ENCODE data around the gene ALG9.
"Not testable (repeated sequence)": the region's sequence is repeated elsewhere in the genome, so short reads cannot be mapped to it uniquely, and the experiment has no call there.

Gene ALG9

DNA sequence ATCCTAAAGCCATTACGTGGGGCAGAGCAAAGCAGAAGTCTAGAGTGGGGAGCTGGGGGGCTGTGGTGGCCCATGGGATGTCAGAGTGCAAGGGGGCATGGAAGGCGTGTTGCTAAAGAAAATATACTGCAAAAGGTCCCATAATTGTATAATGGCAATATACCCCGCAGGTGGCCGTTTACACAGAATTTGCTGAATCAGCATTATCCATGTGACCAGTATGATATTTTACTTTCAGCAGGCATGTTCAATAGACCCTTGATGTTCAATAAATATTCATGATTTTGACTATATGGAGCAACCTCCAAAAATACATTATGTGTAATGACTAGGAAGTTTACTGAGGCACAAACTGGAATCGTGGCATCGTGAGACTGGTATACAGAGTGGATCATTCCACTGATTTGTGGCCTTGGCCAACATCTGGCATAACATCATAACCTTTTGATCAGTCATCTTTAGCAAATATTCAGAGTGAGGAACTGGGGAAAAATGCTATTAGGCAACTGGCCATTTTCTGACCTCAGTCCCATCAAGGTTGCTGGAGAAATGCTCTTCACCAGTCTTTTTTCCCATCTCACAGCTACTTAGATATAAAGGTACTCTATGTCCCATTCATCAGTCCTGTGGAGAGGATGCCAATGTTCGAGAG lies 75.9 kb downstream of the ALG9 start:
- no peak for DNase-seq (ENCODE audit: low read depth in 3 of 3)

DNA sequence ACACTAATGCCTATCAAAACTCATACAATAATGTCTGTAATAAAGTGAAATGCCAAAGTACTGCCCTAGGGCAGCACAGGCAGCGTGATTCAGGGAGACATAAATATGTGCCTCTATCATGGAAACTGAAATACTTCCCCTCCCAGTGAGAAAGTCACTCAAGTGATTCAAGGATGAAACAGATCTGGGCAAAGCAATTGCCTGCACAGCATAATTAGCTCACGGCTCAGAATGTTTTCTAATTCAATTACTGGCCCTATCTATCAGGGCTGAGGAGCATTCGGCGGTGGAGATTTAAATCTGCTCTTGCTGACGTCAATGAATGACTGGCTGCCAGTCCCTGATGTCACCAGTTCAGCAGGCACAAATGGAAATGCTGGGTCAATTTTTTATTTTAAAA lies 77.5 kb downstream of the ALG9 start:
- no peak for DNase-seq (ENCODE audit: low read depth in 3 of 3)

DNA sequence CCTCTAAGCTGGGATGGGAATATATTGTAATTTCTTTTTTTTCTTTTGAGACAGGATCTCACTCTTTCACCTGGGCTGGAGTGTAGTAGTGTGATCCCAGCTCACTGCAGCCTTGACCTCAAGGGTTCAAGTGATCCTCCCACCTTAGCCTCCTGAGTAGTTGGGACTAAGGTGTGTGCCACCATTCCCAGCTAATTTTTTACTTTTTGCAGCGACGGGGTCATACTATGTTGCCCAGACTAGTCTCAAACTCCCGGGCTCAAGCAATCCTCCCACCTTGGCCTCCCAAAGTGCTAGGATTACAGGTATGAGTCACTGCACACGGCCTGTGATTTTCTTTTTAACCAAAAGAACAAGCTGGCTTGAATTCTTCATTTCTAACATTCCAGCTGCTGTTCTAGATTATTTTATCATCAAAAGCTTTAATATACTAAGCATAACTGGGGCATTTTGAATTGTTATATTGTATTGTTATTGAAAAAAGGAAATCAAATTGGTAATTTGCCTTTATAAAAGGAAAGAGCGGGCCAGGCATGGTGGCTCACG lies 78.4 kb downstream of the ALG9 start:
- DNase-seq (ENCODE audit: low read depth in 3 of 3): no peak

DNA sequence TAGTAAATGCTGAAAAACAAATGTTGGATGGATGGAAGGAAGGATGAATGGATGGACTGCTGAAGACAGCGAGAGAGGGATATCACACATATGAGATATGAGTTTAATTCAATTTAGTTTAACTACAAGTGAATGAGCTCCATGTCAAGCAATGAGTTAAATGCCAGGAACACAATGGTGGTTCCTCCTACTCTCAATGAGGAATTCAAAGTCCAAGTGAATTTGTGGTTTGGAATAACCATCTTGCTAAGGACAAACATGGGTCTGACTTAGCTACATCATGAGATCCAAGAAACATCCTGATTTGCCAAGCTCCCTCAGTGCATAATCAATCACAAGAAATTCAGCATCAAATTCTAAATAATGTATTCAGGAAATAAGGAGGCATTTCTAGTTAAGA lies 79.1 kb downstream of the ALG9 start:
- DNase-seq (ENCODE audit: low read depth in 3 of 3): no peak

DNA sequence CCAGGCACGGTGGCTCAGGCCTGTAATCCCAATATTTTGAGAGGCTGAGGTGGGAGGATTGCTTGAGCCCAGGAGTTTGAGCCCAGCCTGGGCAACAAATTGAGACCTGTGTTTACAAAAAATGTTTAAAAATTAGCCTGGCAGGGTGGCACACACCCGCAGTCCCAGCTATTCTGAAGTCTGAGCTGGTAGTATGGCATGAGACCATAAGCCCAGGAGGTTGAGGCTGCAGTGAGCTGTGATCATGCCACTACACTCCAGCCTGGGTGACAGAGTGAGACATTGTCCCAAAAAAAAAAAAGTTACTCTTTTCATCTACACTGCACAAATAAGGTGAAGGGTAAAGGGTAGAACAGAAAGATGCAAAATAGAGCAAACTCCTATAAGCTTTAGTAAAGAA lies 82.9 kb downstream of the ALG9 start:
- DNase-seq (ENCODE audit: low read depth in 3 of 3): no peak

DNA sequence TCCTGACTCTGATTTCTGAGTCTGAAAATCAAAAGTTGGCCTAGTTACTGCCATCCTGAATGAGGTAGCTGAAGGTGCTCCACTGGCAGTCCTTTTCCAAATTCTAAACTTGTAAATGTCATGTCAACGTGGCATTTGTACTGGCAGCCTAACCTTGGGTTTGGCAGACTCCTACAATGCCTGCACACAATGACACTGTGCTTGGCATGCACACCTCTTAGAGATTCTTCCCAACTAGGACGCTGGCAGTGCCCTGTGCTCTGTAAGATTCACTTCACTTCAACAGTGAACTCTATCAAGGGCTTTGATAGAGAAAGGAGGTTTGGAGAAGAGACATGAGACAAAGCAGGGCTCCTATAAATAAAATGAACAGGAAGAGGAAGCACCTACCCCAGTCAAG lies 83.3 kb downstream of the ALG9 start:
- DNase-seq (ENCODE audit: low read depth in 3 of 3): no peak

DNA sequence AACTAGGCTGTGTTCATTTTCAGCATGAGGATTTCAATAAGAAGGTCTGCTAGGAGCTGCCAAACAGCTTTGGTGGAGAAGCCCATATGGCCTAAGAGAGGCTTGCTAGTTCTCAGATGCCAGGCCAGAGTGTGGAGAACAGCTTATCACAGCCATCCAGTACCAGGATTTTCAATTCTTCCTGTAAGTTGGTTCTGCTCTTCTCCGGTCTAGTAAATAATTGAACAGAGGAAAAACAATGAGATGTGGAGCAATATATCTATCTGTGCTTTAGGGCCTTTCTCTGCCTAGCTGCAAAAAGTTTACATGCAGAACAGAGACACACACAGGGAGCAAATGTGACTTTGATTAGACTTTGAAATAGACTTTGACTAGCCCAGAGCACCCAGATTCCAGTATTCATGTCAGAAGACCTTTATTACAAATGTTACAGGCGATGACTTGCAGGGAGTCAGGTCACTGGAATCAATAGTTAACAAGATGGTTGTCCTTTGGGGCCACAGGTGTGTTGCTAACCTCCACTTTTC lies 85.4 kb downstream of the ALG9 start:
- no peak for DNase-seq (ENCODE audit: low read depth in 3 of 3)

DNA sequence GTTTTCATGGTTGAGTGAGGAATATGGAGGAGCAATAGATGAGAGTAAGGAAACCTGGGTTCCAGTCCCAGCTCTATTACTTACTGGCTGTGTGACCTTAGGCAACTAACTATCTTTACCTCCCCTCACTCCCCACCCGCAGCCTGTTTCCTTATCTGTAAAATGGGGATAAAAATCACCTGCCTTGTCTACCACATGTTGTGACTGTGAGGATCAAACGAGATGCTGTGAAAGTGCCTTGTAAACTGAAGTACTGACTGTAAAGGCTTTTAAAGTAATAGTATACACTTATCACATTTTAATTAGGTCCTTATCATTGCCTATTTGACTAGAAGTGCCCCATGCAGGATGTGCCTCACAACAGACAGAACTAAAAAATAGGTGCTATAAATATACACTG lies 86.3 kb downstream of the ALG9 start:
- DNase-seq (ENCODE audit: low read depth in 3 of 3): no peak

DNA sequence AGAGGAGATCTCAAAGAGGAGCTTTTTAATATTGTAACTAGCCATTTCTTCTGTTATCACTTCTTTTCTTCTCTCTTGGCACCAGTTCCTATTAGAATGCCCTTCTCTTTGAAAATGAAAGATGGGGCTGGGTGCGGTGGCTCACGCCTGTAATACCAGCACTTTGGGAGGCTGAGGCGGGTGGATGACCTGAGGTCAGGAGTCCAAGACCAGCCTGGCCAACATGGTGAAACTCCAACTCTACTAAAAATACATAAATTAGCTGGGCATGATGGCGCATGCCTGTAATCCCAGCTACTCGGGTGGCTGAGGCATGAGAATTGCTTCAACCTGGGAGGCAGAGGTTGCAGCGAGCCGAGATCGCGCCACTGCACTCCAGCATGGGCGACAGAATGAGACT lies 87.1 kb downstream of the ALG9 start:
- not testable (repeated sequence) for DNase-seq (ENCODE audit: low read depth in 3 of 3)

DNA sequence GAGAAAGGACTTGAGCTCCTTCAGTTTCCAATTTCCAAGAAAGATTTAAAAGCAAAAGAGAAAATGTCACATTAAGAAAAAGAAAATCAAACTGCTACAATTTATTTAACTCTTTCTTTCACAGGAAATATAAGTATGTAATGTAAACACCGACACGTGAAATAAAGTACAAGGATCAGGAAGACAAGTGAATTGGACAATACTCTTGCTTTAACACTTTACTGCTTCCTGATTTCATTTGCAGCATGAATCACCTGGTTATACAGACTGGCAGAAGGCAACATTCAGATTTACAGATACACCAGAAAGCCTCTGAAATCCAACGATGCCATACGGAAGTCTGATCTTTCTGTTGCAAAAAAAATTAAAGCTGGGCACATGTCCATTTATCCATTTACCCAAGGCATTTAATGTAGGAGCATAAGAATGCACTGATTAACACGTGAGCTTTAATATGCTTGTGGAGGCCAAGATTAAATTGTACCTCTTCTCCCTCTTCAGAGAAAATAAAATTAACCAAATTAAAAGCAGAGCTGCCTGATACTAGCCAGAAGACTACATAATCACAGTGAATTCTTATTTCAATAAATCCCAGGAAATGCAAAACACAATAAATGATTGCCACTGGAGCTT lies 89.2 kb downstream of the ALG9 start:
- no peak for DNase-seq (ENCODE audit: low read depth in 3 of 3)

DNA sequence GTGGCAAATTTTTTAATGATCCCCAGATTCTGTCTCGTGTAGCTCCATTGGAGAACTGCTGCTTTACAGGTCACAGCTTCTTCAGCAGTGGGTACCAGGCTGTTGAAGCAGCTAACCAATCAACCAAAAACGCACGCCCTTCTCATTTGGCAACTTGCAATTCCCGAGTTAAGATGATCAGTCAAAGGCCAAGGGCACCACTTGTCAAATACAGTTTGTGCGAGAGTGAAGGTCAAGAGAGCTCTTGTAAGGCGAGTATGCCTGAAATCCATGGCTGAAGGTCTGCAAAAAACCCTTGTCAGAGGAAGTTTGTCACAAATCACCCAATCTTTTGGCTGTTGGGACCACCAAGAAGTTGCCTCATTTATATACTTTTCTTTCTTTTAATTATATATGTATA lies 92.3 kb downstream of the ALG9 start:
- no peak for DNase-seq (ENCODE audit: low read depth in 3 of 3)

DNA sequence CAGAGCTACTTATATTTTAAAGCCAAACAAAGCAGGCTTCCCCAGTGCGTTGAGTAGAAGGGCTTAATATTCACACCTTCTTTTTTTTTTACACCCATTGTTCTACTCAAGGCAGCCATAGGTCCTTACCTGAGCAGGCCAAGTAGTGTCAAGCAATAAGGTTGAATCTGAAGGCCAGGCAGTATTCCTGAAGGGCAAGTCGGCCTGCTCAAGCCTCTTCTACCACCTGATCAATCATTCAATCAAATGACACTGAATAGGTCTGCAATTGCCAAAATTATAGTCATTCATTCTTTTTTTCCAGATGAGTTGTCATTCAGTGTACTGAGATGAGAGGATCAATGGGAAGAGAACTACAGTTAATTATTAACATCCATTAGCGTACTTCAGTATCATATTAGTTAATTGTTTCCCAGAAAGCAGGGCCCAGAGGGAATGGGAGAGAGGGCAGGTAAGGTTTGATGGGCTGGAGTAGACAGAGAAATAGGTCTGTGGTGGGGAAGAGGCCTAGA lies 93.3 kb downstream of the ALG9 start:
- no peak for DNase-seq (ENCODE audit: low read depth in 3 of 3)

DNA sequence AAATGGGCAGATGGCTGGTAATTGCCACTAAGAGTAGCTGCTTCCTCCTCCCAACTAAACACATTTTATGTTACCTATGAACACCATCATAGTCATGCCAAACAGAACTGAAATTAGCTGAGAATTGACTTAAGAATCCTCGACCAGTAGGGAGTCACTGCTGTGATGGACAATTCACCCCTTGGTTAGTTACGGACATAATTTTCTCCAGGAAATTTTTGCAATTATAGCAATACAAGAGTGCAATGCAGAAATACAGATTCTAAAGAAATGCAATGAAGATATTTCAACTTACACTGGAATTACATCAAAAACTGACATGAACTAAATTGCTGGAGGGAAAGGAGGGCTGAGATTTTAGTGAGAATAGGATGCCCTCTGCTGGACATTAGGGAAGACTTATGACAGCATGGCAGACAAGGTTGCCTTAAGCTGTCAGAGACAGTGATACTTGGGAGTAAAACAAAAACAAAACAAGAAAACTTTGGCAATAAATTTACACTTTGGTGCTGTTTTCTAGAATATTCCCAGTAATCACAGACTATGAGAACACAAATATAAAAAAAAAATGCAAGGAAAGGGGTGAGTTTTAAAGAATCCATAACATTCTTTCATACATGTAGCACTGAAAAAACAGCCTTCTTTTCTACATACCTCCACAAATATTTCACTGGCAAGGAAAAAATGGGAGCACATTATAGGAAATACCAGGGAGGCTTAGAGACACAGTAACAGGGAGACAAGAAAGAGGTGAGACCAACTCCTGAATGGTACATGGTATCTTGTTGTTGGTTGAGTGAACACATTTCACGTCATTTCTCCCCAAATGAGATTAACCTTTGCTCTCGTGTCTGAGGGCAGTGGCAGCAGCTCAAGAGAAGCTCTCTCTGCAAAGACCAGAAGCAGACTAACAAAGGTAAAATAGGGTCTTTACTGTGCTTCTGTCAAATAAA lies 94.0 kb downstream of the ALG9 start:
- DNase-seq (ENCODE audit: low read depth in 3 of 3): no peak

DNA sequence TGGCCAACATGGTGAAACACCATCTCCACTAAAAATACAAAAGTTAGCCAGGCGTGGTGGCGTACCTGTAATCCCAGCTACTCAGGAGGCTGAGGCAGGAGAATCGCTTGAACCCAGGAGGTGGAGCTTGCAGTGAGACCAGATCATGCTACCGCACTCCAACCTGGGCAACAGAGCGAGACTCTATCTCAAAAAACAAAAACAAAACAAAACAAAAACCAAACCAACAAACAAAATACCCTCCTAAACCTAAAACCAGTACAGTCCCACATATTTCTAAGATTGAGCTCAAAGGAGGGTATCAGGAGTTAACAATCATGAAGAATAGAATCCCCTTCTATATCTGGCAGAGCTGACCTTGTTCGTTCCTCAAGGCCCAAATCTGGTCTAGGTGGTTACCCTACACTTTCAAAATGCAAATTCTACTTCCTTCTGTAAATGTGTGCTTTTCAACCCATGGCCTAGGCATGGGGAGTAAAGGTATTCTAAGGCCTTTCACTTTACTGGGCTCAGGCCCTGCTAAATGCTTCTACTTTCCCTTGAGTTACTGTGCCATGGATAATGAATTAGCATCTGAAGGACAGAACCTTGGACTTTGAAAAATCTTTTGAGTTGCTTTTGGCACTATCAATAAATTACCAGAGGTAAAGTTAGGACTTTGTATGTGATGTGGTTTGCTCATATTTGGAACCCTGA lies 94.8 kb downstream of the ALG9 start:
- no peak for DNase-seq (ENCODE audit: low read depth in 3 of 3)

DNA sequence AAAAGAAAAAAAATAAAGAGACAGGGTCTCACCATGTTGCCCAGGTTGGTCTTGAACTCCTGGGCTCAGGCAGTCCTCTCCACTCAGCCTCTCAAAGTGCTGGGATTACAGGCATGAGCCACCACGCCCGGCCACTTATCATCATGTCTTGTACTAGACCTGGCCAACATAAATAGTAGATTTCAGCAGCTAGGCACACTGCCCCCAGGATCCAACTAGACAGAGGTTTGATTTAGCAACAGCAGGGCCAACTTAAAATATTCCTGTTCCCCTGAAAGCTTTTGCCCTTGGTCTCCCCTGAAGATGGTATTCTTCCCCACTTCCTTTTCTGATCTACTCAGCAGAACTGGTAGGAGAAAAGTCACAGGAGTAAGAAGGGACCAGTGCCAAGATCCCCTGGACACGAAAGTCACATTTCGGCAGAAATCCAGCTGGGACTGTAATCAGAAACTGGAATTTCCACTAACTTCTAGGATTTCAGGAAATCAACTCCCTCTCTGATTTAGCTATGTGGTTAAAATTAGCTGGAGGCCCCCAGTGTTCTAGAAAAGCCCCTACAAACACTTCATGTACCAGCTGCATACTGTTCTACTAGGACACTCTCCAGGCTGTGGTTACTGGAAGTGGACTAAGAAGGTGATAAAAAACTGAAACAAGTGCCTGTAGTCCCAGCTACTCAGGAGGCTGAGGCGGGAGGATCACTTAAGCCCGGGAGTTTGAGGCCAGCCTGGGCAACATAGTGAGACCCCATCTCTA lies 96.2 kb downstream of the ALG9 start:
- DNase-seq (ENCODE audit: low read depth in 3 of 3): no peak

DNA sequence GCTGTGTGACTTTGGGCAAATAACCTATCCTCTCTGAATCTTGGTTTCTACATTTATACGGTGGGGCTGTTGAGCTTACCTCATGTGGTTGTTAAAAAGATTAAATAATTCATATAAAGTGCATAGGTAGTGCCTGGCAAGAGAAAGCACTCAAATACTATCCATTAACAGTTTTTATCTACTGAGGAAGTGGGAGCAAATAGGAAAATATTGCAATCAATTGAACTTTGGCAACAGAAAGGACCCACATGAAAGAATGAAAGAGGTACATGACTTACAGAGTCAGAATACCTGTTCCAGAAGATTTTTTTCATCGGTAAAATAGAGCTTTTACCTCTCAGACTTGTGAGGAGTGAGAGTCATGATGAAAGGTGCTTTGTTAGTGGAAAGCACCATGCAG lies 98.8 kb downstream of the ALG9 start:
- DNase-seq (ENCODE audit: low read depth in 3 of 3): no peak

DNA sequence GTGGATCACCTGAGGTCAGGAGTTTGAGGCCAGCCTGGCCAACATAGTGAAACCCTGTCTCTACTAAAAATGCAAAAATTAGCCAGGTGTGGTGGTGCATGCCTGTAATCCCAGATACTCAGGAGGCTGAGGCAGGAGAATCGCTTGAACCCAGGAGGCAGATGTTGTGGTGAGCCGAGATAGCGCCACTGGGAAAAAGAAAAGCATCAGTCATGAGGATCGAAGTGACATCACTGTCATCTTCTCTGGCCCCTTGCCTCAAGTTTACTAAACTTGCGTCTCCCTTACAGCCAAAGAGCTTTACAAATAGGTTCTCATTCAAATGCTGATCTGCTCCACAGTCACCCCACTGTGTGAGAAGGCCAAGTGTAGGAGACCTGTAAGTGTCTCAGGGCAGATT lies 100.2 kb downstream of the ALG9 start:
- DNase-seq (ENCODE audit: low read depth in 3 of 3): not testable (repeated sequence)

DNA sequence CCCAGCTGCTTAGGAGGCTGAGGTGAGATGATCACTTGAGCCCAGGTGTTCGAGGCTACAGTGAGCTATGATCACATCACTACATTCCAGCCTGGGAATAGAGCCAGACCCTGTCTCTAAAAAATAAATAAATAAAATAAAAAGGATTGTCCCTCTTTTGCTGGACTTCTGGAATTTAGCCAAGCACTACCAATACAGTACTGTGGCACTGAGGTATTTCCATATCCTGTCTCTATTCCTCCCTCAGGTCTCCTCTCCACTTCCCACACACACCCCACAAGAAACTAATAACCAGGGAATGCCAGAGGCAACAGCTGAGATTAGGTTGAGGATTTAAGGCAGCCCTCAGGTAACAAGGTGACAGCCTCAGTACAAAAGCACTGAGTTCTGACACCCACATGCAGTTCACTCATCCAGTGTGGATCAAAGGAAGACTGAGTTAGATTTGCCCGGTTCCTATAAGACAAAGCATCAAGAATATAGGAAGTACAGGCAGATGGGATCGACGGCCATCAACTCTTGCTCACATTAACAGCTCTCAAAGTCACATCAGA lies 100.7 kb downstream of the ALG9 start:
- DNase-seq (ENCODE audit: low read depth in 3 of 3): no peak

DNA sequence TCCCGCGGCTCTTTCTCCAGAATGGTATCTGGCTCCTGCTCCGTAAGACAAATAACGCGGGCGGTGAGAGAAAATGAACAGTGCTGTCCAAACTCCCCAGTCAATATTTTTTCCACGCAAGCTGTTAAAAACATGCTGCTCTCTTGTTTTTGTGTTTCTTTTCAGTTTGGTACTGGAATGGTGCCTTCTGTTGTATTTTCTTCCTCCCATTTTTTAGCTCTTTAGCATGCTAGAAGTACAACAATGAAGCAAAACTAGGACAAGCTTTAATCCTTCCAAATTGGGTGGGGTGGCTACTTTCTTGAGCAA lies 104.6 kb downstream of the ALG9 start:
- DNase-seq (ENCODE audit: low read depth in 3 of 3): no peak

DNA sequence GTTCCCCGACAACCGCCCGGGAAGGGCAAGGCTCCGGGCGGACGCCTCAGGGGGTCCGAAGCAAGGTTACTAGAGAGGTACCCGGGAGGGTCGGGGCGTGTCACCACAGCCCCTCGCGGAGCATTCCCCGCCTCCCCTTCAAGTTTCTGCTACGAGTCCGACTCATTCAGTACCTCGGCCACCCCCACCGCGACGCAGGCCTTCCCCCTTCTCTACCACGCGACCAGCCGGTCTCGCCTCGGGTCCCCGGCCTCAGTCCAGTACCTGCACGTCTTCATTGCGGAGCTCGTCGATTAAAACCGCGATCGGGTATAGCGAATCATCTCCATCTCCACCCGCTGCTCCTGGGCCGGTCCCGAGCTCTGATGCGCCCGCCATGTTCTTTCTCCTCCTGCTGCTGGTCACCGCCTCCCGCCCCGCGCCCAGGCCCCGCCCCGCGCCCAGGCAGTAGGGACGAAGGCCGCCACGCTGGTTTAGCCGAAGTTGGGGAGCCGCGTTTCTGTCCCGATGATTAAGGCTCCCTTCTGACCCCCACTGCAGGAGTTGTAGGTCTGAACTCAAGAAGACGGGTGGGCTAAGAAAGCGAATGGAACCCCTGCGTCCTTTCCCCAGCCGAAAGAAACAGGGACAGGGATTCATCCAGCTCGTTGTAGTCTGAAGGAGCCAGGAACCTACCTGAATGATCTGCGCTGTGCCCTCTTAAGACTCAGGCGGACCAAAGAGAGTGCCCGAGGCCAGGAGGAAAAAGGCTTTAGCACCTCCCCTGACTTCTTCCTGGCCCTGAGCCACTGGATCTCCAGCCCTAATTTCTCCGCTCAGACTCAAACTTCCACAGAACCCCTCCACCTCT lies 105.2 kb downstream of the ALG9 start, which contains the start of gene PPP2R1B:
PPP2R1B (minus strand) TSS at position 406 of the 850 bp plus-strand sequence; CDS start at position 378, 28 bp downstream.
- peak; percentile 44 to 69 (median 53) for DNase-seq (ENCODE audit: low read depth in 3 of 3)

Measured in stimulated activated CD4-positive, alpha-beta T cell treated with anti-CD3 and anti-CD28 coated beads, TNF-alpha, amount 100 ng/mL, for 24 hours (primary cell).